Aorta (tissue), 5 donors: Measurements from ENCODE around the gene GTF2F2. TPM values are rescaled to one million over a fixed set of nuclear protein-coding genes. Genes with fewer than 3 reads are reported as not detected.

Source experiments
- ATAC-seq: fragments of 200-7000 bp; cut with Tn5 transposase; one replicate; pipeline ENCODE4 v1.9.1; 2022; ENCODE audit warnings: moderate library complexity; ENCODE audit not compliant: low FRiP score
- DNase-seq, 2 donors: peaks; one replicate each; pipeline ENCODE4 v3.0.0-alpha.2; 2020
- H3K27ac ChIP-seq, 2 donors: one replicate each; pipeline ENCODE4 v1.5.1; 2013; ENCODE audit warnings: low read length in 2 of 2, mild to moderate bottlenecking in 2 of 2, moderate library complexity in 2 of 2, control low read depth in 1 of 2, inconsistent platforms in 1 of 2, low read depth in 1 of 2
- H3K27me3 ChIP-seq, 2 donors: one replicate each; pipeline ENCODE4 v1.6.1; 2013; ENCODE audit warnings: control low read depth in 1 of 2, low read length in 1 of 2, mild to moderate bottlenecking in 1 of 2, moderate library complexity in 1 of 2; ENCODE audit not compliant: insufficient read depth in 2 of 2, control insufficient read depth in 1 of 2
- H3K36me3 ChIP-seq, 2 donors: one replicate each; pipeline ENCODE4 v1.6.1; 2013; ENCODE audit warnings: control low read depth in 1 of 2, low read length in 1 of 2, mild to moderate bottlenecking in 1 of 2; ENCODE audit not compliant: insufficient read depth in 2 of 2, control insufficient read depth in 1 of 2
- H3K4me1 ChIP-seq, 2 donors: one replicate each; pipeline ENCODE4 v1.6.1; 2013; ENCODE audit warnings: low read length in 2 of 2, control low read depth in 1 of 2, mild to moderate bottlenecking in 1 of 2, moderate library complexity in 1 of 2; ENCODE audit not compliant: insufficient read depth in 2 of 2, control insufficient read depth in 1 of 2
- H3K4me3 ChIP-seq, 2 donors: one replicate each; pipeline ENCODE4 v1.5.1; 2013; ENCODE audit warnings: low read length in 2 of 2, control low read depth in 1 of 2, mild to moderate bottlenecking in 1 of 2
- H3K9me3 ChIP-seq: one replicate; pipeline ENCODE4 v1.6.1; 2013; ENCODE audit warnings: mild to moderate bottlenecking, low read length; ENCODE audit not compliant: control insufficient read depth
- WGBS, 2 donors: extraction: QIAGEN DNeasy Blood & Tissue Kit; methylation state at CpG; one replicate each; pipeline ENCODE4 v1.1.7; 2013; 5-methylcytosine and 5-hydroxymethylcytosine counted together
- intact Hi-C, 2 donors: fragments of 100-400 bp; cut with DNase I; formaldehyde crosslinking; loops; one replicate each; pipeline versions ENCODE4 v1.14.2 to v1.15.0; 2022
- polyA plus RNA-seq, 2 donors: library from polyadenylated mRNA; stranded (reverse); fragments of 200-250 nt; gene quantifications; one replicate each; pipeline ENCODE4 v1.2.3, GENCODE V29; 2013
- total RNA-seq, 2 donors: library from RNA; stranded (reverse); fragmentation: NEBNext Ultra II Directional; extraction: Animal tissue kit (Norgen Biotek cat#: 25700); gene quantifications; one replicate each; pipeline ENCODE4 v1.2.1, GENCODE V29; 2021
- donor health status: healthy with polysubstance abuse.
- donor health status: Bipolar disorder and iron deficiency.
- donor health status: DM: no; HTN: no; CAD: no.
- donor health status: DM: no; HTN: no; CAD: no.
- donor health status: DM: yes; HTN: yes; CAD: no.

GTF2F2 gene
- total and polyA plus RNA-seq, 4 donors: 10.5 to 16.5 (median 12.4) TPM

DNA sequence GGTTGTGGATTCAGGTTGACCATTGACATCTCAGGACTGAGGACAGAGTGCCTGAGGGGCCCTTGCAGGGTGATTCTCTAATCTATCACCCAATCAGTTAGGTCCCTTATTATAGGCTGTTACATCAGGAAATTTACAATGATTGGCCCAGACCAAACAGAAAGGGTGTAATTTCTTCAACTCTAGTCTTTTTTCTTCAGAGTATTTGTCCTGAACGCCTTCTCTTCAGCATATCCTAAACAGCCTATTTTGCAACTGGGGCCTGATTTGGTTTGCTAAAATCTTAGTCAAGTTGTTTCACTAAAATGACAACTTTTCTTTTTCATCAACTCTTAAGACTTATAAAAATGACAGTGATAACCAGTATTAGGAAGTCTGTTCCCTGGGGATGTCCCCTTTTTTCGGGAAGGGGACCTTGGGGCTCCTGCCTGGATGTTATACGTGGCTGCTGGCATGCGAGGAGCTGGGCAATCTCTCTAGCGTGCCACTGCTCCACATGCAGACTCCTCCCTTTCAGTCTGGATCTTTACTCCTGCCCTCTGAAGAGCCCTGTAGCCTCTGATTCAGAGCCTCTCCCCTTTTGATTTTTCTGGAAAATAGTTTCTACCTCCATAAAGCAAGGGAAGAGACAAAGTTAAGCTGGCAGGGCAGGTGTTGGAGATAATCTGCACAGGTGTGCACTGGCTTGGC lies 19.6 kb upstream of the GTF2F2 start:
- H3K36me3 ChIP-seq: no peaks in the 10 kb centered on the region
- H3K4me3 ChIP-seq: no peak overlapping the region
- H3K27ac ChIP-seq: no peak overlapping the region
- DNase-seq (no peak), ATAC-seq (no peak)
- no peaks in the 10 kb centered on the region for H3K4me1 ChIP-seq
- intact Hi-C loops: no loop called here
- no peaks in the 10 kb centered on the region for H3K9me3 ChIP-seq
- H3K27me3 ChIP-seq: no peaks in the 10 kb centered on the region
- WGBS, 2 donors: 72 to 77% methylated on average over 5 of the region's 5 CpGs

DNA sequence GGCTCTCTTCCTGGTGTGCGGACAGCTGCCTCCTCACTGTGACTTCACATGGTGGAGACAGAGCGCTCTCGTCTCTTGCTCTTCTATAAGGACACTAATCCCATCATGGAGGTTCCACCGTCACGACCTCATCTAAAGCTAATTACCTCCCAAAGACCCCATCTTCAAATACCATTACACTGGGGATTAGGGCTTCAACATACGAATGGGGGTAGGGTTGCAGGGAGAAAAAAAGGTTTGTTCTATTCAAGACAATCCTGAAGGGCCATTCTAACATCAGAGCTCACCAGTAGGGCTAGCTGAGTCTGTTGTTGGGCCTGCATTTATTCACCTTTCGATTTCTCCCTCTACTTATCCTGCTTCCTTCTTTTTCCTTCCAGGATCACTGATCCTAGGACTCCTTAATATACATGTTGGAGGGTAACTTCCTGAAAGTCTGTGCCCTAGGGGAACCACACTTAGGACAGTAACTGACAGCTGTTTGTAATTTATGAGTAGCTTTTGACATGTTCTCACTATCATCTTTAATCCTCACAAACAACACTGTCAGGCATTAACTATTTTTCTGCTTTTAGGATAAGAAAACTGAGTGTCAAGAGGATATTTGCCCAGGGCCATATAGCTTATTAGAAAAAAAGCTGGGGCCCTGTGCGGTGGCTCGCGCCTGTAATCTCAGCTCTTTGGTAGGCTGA lies 18.8 kb upstream of the GTF2F2 start:
- Histone ChIP-seq H3K36me3 (no peaks in the 10 kb centered on the region), H3K27ac (no peak overlapping the region), H3K4me3 (no peak overlapping the region), H3K27me3 (no peaks in the 10 kb centered on the region), H3K4me1 (no peaks in the 10 kb centered on the region), H3K9me3 (no peaks in the 10 kb centered on the region)
- 84 to 90% methylated on average over 10 of the region's 10 CpGs for WGBS, 2 donors
- DNase-seq: no peak
- intact Hi-C loops: no loop called here
- no peak for ATAC-seq

DNA sequence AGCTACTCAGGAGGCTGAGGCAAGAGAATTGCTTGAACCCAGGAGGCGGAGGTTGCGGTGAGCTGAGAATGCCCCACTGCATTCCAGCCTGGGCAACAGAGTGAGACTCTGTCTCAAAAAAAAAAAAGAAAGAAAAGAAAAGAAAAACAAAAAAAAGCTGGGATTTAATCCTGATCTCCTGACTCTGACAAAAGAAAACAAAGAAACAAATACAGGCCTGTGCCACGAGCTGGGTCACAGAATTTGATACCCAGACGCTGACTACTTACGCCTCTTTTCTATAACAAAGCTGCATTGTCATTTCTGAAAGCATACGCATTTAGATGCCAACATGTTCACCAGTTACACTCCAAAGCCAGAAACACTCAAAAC lies 18.2 kb upstream of the GTF2F2 start:
- no peak for DNase-seq
- no peaks in the 10 kb centered on the region for H3K4me1 ChIP-seq
- WGBS, 2 donors: 70% methylated on average over 6 of the region's 6 CpGs
- intact Hi-C loops: no loop called here
- no peak overlapping the region for H3K4me3 ChIP-seq
- H3K36me3 ChIP-seq: no peaks in the 10 kb centered on the region
- no peak for ATAC-seq
- no peaks in the 10 kb centered on the region for H3K27me3 ChIP-seq
- no peaks in the 10 kb centered on the region for H3K9me3 ChIP-seq
- no peak overlapping the region for H3K27ac ChIP-seq

DNA sequence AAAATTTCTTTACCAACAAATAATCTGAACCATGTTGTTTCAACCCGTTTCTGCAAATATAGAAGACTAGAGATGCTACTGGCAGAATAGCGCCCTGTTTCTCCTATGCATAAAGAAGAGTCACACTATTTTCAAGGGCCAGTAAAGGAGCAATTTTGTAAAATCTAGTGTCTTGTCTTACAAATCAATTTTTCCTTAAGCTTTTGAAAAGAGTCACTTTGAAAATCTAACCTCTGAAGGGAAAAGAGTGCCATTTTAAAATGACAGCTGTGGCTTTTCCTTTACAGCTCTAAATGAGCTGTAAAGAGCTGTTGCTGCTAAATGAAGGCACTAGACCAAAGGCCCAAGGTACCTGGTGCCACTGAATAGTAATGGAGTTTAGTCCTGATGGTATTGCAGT lies 16.9 kb upstream of the GTF2F2 start:
- DNase-seq (no peak), ATAC-seq (no peak)
- H3K27ac ChIP-seq: no peak overlapping the region
- no peaks in the 10 kb centered on the region for H3K36me3 ChIP-seq
- H3K9me3 ChIP-seq: no peaks in the 10 kb centered on the region
- H3K27me3 ChIP-seq: no peaks in the 10 kb centered on the region
- intact Hi-C loops: no loop called here
- WGBS, 2 donors: 82 to 84% methylated on average over 2 of the region's 2 CpGs
- H3K4me3 ChIP-seq: no peak overlapping the region
- H3K4me1 ChIP-seq: no peaks in the 10 kb centered on the region

DNA sequence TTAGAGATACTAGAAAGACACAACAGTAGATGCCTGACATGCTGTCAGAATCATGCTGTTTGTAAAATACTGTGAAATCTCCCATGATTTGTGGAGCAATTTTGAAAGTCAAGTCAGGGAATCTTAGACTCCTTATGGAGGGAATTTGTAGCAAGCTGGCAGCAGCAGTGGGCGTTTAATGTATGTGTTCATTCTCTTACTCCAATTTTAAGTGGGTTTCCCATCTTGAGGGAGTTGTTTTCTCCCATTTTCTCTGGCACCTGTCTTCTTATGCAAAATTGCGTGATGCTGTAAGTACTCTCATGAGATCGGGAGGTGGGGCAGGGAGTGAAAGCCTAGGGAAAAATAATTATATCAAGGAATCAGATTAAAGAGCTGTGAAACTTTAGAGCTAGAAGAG lies 16.0 kb upstream of the GTF2F2 start:
- ATAC-seq: no peak
- DNase-seq: no peak
- Histone ChIP-seq H3K4me3 (no peak overlapping the region), H3K9me3 (no peaks in the 10 kb centered on the region), H3K27ac (no peak overlapping the region), H3K4me1 (no peaks in the 10 kb centered on the region), H3K27me3 (no peaks in the 10 kb centered on the region), H3K36me3 (no peaks in the 10 kb centered on the region)
- WGBS, 2 donors: 83 to 87% methylated on average over 3 of the region's 3 CpGs
- intact Hi-C loops: no loop called here

DNA sequence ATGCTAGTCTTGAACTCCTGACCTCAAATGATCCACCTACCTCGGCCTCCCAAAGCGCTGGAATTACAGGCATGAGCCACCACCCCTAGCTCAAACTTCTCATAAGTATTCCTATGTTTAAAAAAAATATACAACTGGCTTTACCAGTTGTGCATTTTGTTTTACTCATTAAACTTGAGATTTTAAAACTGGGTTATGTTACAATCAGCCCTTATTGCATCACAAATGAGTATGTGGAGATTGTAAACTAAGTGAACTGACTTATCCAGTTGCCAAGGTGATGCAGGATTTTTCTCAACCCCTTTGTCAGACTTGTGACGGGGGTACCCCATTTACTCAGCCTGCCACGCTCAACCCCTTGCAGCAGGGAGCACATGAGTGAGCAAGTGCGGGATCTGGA lies 14.4 kb upstream of the GTF2F2 start:
- intact Hi-C loops: no loop called here
- ATAC-seq (no peak), DNase-seq (no peak)
- WGBS, 2 donors: 82 to 89% methylated on average over 5 of the region's 5 CpGs
- Histone ChIP-seq H3K4me3 (no peak overlapping the region), H3K27ac (no peak overlapping the region), H3K9me3 (no peaks in the 10 kb centered on the region), H3K36me3 (no peaks in the 10 kb centered on the region), H3K4me1 (no peaks in the 10 kb centered on the region), H3K27me3 (no peaks in the 10 kb centered on the region)

DNA sequence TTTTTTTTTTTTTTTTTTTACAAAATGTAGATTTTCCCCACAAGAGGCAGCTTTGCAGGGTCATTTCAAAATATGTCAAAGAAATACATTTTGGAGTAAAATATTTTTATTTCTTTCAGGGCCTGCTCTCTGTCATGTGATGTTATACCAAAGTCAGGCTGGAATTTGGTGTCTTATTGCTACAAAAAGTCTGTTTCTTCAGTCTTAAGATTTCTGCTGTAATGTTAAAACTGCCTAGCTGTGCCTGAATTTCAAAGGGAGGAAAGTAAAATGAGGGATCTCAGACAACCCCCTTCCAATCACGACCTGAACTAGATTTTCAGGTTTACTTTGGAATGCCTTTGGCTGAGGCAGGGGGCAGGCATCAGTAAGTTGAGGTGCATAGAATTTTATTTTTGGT lies 12.8 kb upstream of the GTF2F2 start:
- no peaks in the 10 kb centered on the region for H3K9me3 ChIP-seq
- H3K36me3 ChIP-seq: no peaks in the 10 kb centered on the region
- H3K4me3 ChIP-seq: no peak overlapping the region
- H3K27ac ChIP-seq: no peak overlapping the region
- ATAC-seq: no peak
- no peaks in the 10 kb centered on the region for H3K27me3 ChIP-seq
- no peak for DNase-seq
- intact Hi-C loops: no loop called here
- H3K4me1 ChIP-seq: no peaks in the 10 kb centered on the region
- 38 to 44% methylated on average over 1 of the region's 1 CpG for WGBS, 2 donors

DNA sequence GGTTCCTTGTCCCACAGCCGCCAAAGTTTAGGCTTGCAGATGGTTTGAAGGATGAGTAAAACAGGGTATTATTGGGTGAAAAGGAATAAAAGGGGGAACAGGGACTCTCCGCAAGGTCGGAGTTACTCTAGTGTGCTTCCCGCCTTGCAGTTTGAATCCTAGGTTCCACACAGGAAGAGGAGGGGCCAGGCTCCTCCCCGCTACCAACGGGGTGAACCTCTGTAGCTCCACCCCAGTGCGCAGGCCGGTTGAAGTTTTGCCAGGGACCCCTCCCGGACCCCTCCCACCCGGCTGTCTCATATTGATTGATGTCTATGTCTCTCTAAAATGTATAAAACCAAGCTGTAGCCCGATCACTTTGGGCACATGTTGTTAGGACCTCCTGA lies 11.6 kb upstream of the GTF2F2 start:
- intact Hi-C loops: no loop called here
- H3K27me3 ChIP-seq: no peaks in the 10 kb centered on the region
- DNase-seq: no peak
- no peak overlapping the region for H3K4me3 ChIP-seq
- no peaks in the 10 kb centered on the region for H3K9me3 ChIP-seq
- H3K27ac ChIP-seq: no peak overlapping the region
- no peaks in the 10 kb centered on the region for H3K36me3 ChIP-seq
- no peak for ATAC-seq
- H3K4me1 ChIP-seq: no peaks in the 10 kb centered on the region
- 41 to 43% methylated on average over 11 of the region's 11 CpGs for WGBS, 2 donors

DNA sequence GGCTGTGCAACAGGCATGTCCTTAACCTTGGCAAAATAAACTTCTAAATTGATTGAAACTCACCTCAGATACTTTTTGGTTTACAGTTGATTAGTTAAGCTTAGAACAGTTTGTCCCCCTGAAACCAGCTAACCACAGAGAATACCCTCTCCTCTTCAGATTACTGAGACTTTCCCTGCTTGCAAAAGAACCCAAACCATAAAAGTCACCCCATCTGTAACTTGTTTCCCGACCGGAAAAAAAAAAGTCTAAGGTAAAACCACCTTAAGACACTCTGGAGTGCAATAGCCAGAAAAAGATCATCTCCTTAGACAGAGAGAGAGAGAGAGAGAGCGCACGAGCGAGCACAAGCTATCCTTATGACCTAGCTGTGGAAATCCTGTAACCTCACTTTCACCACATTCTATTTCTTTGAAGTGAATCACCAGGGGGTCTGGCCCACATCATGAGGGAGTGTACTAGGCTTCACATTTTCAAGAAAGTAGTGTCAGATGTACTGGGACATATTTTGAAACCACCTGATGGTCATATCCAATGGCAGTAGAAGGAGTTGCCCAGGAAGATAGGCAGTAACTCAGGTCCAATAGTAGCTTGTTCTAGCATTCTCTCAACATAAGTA lies 11.1 kb upstream of the GTF2F2 start:
- no peaks in the 10 kb centered on the region for H3K9me3 ChIP-seq
- no peak overlapping the region for H3K27ac ChIP-seq
- no peaks in the 10 kb centered on the region for H3K27me3 ChIP-seq
- H3K4me1 ChIP-seq: no peaks in the 10 kb centered on the region
- WGBS, 2 donors: 69 to 80% methylated on average over 5 of the region's 5 CpGs
- DNase-seq (no peak), ATAC-seq (no peak)
- intact Hi-C loops: no loop called here
- no peak overlapping the region for H3K4me3 ChIP-seq
- H3K36me3 ChIP-seq: no peaks in the 10 kb centered on the region
